Measurements from ENCODE around the gene PCDH18. TPM values are rescaled to one million over a fixed set of nuclear protein-coding genes. Genes with fewer than 3 reads are reported as not detected.
"Not testable (repeated sequence)": the region's sequence is repeated elsewhere in the genome, so short reads cannot be mapped to it uniquely, and the experiment has no call there.

PCDH18 gene
- total RNA-seq, 2 donors from 2014 or later: 3.1 to 11.3 TPM

DNA sequence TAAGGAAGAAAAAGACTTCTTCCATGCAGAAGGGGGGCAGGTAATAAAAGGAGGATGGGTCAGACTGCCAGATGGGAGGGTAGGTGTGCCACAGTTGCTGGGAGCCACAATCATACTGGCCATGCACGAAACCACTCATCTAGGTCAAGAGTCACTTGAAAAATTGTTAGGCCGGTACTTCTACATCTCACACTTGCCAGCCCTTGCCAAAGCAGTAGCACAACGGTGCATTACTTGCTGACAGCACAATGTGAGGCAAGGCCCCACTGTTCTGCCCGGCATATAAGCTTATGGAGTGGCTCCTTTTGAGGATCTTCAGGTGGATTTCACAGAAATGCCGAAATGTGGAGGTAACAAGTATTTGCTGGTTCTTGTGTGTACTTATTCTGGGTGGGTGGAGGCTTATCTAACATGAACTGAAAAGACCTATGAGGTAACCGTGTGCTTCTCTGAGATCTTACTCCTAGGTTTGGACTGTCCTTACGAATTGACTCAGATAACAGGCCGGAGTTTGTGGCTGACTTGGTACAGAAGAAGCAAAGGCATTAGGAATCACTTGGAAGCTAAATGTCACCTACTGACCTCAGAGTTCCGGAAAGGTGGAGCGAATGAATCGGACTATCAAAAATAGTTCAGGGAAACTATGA lies 48.9 kb downstream of the PCDH18 start:
- intact Hi-C loops (cut with DNase I, micrococcal nuclease); DNase-seq; ATAC-seq: not testable (repeated sequence)

DNA sequence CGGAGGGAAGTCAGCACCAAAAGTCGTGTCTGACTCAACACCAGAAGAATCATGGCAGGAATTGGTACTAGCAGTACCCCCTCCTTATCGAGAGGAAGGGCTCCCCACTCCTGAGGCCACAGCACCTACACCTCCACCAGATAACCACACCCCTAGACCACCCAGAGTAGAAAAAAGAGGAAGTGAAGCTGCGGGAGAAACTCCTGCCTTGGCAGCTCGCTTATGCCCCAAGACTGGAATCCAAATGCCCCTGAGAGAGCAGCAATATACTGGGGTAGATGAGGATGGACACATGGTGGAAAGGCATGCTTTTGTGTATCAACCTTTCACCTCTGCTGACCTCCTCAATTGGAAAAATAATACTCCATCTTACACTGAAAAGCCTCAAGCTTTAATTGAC lies 52.6 kb downstream of the PCDH18 start:
- ATAC-seq; intact Hi-C loops (cut with DNase I, micrococcal nuclease); DNase-seq: not testable (repeated sequence)

DNA sequence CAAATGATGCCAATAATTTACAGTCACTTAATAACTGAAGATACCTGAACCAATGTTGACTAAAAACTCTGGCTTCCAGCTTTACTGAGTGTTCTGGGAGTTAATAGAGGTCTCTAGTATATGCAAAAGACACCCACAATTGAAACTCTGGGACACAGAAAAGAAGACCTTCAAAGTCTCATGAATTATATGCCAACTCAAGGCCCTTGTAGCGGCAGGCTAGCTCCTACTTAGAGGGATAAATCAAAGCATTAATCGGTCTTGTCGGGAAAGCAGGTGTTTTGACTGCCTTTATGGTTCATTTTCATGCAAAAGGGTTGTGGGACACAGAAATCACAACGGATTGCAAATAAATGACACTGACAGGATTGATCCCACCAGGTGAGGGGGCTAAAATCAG lies 55.9 kb downstream of the PCDH18 start:
- DNase-seq (no peak), ATAC-seq (no peak)
- intact Hi-C loops (cut with DNase I, micrococcal nuclease): no loop called here

DNA sequence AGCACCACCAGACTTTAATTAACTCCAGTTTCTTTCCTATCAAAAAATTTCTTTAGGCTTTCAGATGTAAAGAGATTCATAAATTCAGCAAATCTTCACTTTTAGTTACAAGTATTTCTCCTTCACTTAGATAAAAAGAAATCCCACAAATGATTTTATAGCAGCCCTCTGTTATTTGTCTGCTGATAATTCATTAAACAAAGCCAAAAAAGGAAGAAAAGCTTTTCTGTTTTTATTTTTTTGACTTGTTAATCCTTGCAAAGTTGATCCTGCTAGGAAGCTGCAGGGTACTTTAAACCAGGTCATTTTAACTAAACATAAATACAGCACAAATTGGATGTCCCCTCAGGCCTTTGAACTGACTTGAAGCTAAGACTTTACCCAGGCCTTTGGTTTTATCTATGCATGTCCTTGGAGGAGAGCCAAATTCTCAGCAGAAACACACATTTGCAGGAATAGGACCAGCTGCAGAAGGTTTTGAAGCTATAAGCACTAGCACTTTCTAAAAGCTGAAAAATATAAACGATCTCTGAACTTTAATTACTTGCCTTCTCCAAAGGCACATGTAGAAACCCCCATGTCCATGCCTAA lies 57.5 kb downstream of the PCDH18 start:
- DNase-seq (no peak), ATAC-seq (no peak)
- intact Hi-C loops (cut with DNase I, micrococcal nuclease): no loop called here

DNA sequence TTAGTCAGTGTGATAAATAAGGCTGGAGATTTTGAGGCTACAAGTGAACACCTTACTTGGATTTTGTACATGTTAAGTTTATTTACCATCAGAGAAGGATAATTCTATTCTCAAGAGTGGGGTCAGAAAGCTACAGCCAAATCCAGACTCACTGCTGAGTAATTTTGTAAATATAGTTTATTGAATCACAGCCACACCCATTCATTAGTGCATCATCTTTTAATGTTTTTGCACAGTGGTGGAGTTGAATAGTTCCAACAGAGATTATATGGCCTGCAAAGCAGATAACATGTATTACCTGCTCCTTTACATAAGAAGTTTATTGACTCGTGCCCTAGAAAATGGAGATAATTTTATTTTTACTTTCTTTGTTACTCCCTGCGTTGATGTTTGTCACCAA lies 60.4 kb downstream of the PCDH18 start:
- no peak for ATAC-seq
- intact Hi-C loops (cut with DNase I, micrococcal nuclease): no loop called here
- no peak for DNase-seq

DNA sequence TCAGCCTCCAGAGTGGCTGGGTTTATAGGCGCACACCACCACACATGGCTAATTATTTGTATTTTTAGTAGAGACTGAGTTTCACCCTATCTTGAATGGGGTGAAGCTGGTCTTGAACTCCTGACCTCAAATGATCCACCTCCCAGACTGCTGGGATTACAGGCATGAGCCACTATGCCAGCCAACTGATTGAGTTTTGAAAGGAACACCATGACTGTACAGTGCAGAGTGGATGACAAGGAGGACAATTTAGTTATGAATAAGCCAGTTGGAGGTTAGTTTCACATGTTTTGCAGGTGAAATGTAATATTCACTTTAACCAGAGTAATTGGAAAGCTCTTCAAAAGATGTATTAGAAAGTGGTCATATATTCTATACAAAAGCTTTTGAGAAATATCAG lies 60.8 kb downstream of the PCDH18 start:
- ATAC-seq (no peak), DNase-seq (no peak)
- intact Hi-C loops (cut with DNase I, micrococcal nuclease): no loop called here

DNA sequence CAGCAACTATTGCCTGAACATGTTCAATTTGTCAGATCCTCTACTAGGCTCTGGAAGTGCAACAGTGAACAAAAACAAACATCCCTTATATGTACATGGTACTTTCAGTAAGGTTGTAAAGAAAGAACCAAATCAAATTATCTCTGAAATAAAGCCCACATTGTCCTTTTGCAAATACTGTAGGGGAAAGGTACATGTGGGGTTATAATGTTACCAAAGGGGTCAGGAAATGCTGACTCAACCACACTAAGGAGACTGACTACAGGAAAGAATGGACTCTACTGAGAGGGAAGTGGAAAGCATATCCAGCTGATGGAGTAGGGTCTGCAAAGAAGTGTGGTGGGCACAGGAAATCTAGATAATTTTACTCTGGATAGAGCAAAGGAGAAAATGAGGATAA lies 61.5 kb downstream of the PCDH18 start:
- no peak for DNase-seq
- no peak for ATAC-seq
- intact Hi-C loops (cut with DNase I, micrococcal nuclease): no loop called here
